Epithelial cell of proximal tubule (primary cell): ENCODE results near the gene MAB21L2. TPM values are rescaled to one million over a fixed set of nuclear protein-coding genes. Genes with fewer than 3 reads are reported as not detected.
"Not testable (repeated sequence)": the region's sequence is repeated elsewhere in the genome, so short reads cannot be mapped to it uniquely, and the experiment has no call there.

Experiments
- DNase-seq: peaks from one replicate; pipeline ENCODE4 v3.0.0-alpha.2; 2011; ENCODE audit warnings: low read depth
- H3K4me3 ChIP-seq: 2 replicates; pipeline ENCODE4 v1.5.1; 2011; ENCODE audit warnings: low read depth, mild to moderate bottlenecking, low read length
- CTCF ChIP-seq: conservative IDR thresholded peaks from 2 replicates; pipeline ENCODE4 v1.5.1; 2012; ENCODE audit warnings: low read depth, mild to moderate bottlenecking, low read length
- total RNA-seq: library from RNA; depleted of rRNA; stranded (reverse); fragments of >200 nt; gene quantifications from 2 replicates; pipeline ENCODE4 v1.2.3, GENCODE V29; 2015

Gene MAB21L2
- 0.17 and 0.43 TPM in 2 replicates for total RNA-seq

GRCh38 chr4:150582146-150582872, at the start of gene MAB21L2:
Gene MAB21L2 (plus strand): TSS chr4:150582151. CDS start chr4:150583030, 879 bp downstream.
- no peak within 1 kb of the TSS for H3K4me3 ChIP-seq
- no peak for DNase-seq
- no peak for TF ChIP-seq CTCF

GRCh38 chr4:150533673-150534072, 48.3 kb upstream of the MAB21L2 start:
- no peak for DNase-seq
- no peak overlapping the region for H3K4me3 ChIP-seq
- TF ChIP-seq CTCF, result no peak

- no peak overlapping the region for H3K4me3 ChIP-seq
- no peak for DNase-seq
- no peak for TF ChIP-seq CTCF
Measured at GRCh38 chr4:150534818-150535217, 47.1 kb upstream of the MAB21L2 start.

- DNase-seq, H3K4me3 ChIP-seq: not testable (repeated sequence)
Measured at GRCh38 chr4:150537911-150538310, 44.0 kb upstream of the MAB21L2 start.

- no peak for DNase-seq
- TF ChIP-seq CTCF, result no peak
- no peak overlapping the region for H3K4me3 ChIP-seq
Measured at GRCh38 chr4:150540536-150540935, 41.4 kb upstream of the MAB21L2 start.

- DNase-seq, result no peak
- no peak overlapping the region for H3K4me3 ChIP-seq
- TF ChIP-seq CTCF, result no peak
Measured at GRCh38 chr4:150540959-150541360, 41.0 kb upstream of the MAB21L2 start.

- TF ChIP-seq CTCF, result no peak
- no peak for DNase-seq
- no peak overlapping the region for H3K4me3 ChIP-seq
Measured at GRCh38 chr4:150541681-150542080, 40.3 kb upstream of the MAB21L2 start.
